IgD-negative memory B cell (primary cell): Measurements from ENCODE around the gene COL6A2. TPM values are rescaled to one million over a fixed set of nuclear protein-coding genes. Genes with fewer than 3 reads are reported as not detected.
A peak's percentile ranks its signal among the peaks of the same experiment; 100 is the strongest.
"Not testable (repeated sequence)": the region's sequence is repeated elsewhere in the genome, so short reads cannot be mapped to it uniquely, and the experiment has no call there.

ENCODE experiments used
- H3K27ac Mint-ChIP-seq, 3 donors: one replicate each; pipeline ENCODE4 v1.8.0; 2020 to 2022; ENCODE audit warnings: mild to moderate bottlenecking in 3 of 3, mixed read lengths in 3 of 3, moderate library complexity in 1 of 3
- H3K27me3 Mint-ChIP-seq: one replicate; pipeline ENCODE4 v1.8.0; 2021; ENCODE audit warnings: mixed read lengths
- H3K36me3 Mint-ChIP-seq: one replicate; pipeline ENCODE4 v1.8.0; 2020; ENCODE audit warnings: mild to moderate bottlenecking, mixed read lengths
- H3K4me1 Mint-ChIP-seq, 3 donors: one replicate each; pipeline ENCODE4 v1.8.0; 2020 to 2022; ENCODE audit warnings: mixed read lengths in 3 of 3, mild to moderate bottlenecking in 1 of 3
- H3K4me3 Mint-ChIP-seq, 4 donors: one replicate each; pipeline ENCODE4 v1.8.0; 2020 to 2022; ENCODE audit warnings: mild to moderate bottlenecking in 4 of 4, mixed read lengths in 4 of 4, moderate library complexity in 3 of 4
- H3K9me3 Mint-ChIP-seq, 3 donors: one replicate each; pipeline ENCODE4 v1.8.0; 2020 to 2021; ENCODE audit warnings: mixed read lengths in 3 of 3, mild to moderate bottlenecking in 1 of 3
- polyA plus RNA-seq: library from polyadenylated mRNA; unstranded; fragments of 300-500 nt; fragmentation: Illumina TruSeq; gene quantifications from one replicate; pipeline ENCODE4 v1.2.3, GENCODE V29; 2021

Gene COL6A2
- polyA plus RNA-seq, 1 donor from 2014 or later = 0.14 TPM

DNA sequence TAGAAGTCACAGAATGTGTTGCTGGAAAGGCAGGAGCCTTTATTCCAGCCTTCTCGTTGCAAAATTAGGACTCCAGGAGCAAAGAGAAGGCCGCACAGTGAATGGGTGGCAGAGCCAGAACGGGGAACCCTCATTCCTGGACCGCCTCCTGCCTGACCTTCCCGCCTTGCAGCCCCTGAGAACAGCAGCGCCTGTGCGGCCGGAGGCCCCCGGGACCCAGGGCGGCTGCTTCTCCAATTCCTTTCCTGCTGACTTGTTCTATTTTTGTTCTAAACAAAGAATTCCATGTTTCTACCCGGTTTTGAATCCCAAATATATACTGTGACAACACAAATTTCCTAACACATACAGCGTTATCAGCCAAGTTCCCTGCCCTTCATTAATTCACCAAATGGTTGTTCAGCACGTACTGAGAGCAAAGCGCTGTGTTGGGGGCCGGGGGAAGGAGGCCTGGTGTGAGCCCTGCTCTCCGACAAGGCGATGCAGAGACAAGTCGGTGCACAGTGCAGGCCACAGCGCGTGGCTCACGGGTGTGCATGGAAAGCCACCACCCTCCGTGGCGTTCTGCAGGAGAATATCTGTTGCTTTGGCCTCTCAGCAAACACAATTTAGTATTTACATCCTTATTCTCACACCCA lies 31.9 kb upstream of the COL6A2 start:
- H3K27ac Mint-ChIP-seq = no peak overlapping the region
- H3K36me3 Mint-ChIP-seq = peaks cover 2% of the 10 kb centered on the region
- H3K4me3 Mint-ChIP-seq = no peak overlapping the region

DNA sequence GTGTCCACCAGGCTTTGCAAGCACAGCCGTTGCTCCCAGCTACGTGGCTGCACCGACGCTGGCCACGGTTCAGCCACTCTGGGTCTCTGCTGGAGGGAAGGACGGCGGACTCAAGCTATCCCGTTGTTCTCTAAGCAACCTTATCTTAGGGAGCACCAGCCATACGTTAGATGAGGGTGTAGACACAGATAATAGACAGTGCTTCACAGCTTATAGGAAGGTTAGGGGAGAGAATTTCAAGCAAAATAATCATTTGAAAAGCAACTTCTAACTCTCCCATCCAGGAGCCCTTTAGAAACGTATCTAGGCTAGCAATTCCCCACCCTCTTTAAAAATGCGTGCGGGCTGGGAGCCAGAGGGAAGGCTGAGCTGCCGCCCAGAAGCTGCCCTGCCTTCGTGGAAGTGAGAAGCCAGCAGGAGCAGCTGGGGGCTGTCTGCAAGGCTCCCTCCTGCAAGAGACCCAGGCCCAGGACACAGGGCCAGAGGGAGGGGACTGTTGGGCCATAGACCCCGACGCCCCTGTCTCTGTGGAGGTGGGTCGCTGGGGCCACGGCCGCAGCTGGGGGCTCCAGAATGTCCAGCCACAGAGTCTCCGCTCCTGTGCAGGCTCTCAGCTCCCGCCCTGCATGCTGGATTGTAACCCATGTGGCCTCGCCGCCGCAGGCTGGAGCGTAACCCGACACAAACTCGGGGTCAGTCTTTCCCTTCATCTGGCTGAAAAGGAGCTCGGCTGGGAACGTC lies 31.2 kb upstream of the COL6A2 start:
- Mint-ChIP-seq H3K4me1 (no peaks in the 10 kb centered on the region), H3K4me3 (no peak overlapping the region), H3K27me3 (peaks cover 26% of the 10 kb centered on the region), H3K9me3 (peaks cover 0 to 4% (median 0%) of the 10 kb centered on the region in 3 donors), H3K27ac (no peak overlapping the region), H3K36me3 (no peaks in the 10 kb centered on the region)

More for the DNA sequence above, 31.9 kb upstream of the COL6A2 start:
- Mint-ChIP-seq H3K9me3 (peaks cover 0 to 4% (median 0%) of the 10 kb centered on the region in 3 donors), H3K27me3 (peaks cover 28% of the 10 kb centered on the region), H3K4me1 (no peaks in the 10 kb centered on the region)

GRCh38 chr21:46067505-46068201 lies 30.3 kb upstream of the COL6A2 start:
- Mint-ChIP-seq H3K9me3 (no peaks in the 10 kb centered on the region), H3K36me3 (no peaks in the 10 kb centered on the region), H3K4me3 (peak overlapping the region in 1 of 4 donors; percentile 47), H3K27ac (no peak overlapping the region), H3K4me1 (no peaks in the 10 kb centered on the region), H3K27me3 (peaks cover 24% of the 10 kb centered on the region)

DNA sequence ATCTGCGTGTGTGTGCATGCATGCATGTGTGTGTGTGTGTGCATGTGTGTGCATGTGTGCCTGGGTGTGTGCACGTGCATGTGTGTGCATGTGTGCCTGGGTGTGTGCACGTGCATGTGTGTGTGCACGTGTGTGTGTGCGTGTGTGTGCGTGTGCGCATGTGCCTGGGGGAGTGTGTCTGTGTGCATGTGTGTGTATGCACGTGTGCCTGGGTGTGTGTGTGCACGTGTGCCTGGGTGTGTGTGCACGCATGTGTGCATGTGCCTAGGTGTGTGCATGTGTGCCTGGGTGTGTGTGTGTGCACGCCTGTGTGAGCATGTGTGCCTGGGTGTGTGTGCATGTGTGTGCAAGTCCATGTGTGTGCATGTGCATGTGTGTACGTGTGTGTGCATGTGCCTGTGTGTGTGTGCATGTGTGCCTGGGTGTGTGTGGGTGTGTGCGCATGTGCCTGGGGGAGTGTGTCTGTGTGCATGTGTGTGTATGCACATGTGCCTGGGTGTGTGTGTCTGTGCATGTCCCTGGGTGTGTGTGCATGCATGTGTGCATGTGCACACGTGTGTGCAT lies 29.3 kb upstream of the COL6A2 start:
- Mint-ChIP-seq H3K4me1 (no peaks in the 10 kb centered on the region), H3K27me3 (peaks cover 24% of the 10 kb centered on the region), H3K27ac (no peak overlapping the region), H3K9me3 (no peaks in the 10 kb centered on the region), H3K4me3 (no peak overlapping the region), H3K36me3 (no peaks in the 10 kb centered on the region)

GRCh38 chr21:46069166-46069565 lies 28.7 kb upstream of the COL6A2 start:
- H3K4me3 Mint-ChIP-seq = no peak overlapping the region
- H3K9me3 Mint-ChIP-seq = no peaks in the 10 kb centered on the region
- no peaks in the 10 kb centered on the region for H3K36me3 Mint-ChIP-seq
- H3K27me3 Mint-ChIP-seq = peaks cover 22% of the 10 kb centered on the region
- H3K4me1 Mint-ChIP-seq = no peaks in the 10 kb centered on the region
- no peak overlapping the region for H3K27ac Mint-ChIP-seq

DNA sequence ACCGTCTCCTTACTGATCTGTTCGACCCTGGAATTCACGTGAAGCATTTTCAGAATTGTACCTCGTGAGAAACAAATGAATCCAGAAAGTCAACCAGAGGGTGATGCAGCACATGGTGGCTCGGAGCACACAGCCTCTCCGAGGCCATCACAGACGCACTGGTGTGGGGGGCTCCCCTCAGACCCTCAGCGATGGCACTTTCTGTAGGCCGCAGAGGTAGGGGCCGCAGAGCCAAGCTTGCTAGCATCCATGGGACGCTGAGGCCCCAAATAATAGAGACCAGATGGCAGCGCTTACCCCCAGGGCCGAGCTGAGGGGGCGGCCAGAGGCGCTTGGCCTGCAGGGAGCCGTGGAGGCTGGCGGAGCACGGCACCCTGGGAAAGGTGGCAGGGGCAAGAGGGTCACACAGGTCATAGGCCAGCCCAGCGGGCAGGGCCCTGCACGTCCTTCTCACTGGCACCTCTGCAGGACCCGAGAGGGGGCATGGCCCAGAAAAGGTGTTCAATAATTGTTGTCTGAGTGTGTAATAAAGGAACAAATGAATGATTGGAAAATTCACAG lies 28.1 kb upstream of the COL6A2 start:
- Mint-ChIP-seq H3K4me1 (no peaks in the 10 kb centered on the region), H3K9me3 (no peaks in the 10 kb centered on the region), H3K27me3 (peaks cover 18% of the 10 kb centered on the region), H3K4me3 (no peak overlapping the region), H3K36me3 (no peaks in the 10 kb centered on the region), H3K27ac (no peak overlapping the region)

- H3K36me3 Mint-ChIP-seq = no peaks in the 10 kb centered on the region
- H3K4me3 Mint-ChIP-seq = no peak overlapping the region
- H3K27me3 Mint-ChIP-seq = peaks cover 9% of the 10 kb centered on the region
- H3K9me3 Mint-ChIP-seq = peaks cover 0 to 2% (median under 1%) of the 10 kb centered on the region in 3 donors
- no peak overlapping the region for H3K27ac Mint-ChIP-seq
- no peaks in the 10 kb centered on the region for H3K4me1 Mint-ChIP-seq
These were observed 26.8 kb upstream of the COL6A2 start for GRCh38 chr21:46071082-46071481.

DNA sequence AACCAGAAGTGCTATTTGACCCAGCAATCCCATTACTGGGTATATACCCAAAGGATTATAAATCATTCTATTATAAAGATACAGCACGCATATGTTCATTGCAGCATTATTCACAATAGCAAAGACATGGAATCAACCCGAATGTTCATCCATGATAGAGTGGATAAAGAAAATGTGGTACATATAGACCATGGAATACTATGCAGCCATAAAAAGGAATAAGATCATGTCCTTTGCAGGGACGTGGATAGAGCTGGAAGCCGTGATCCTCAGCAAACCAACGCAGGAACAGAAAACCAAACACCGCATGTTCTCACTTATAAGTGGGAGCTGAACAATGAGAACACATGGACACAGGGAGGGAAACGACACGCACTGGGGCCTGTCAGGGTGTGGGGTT lies 21.2 kb upstream of the COL6A2 start:
- not testable (repeated sequence) for H3K9me3 Mint-ChIP-seq, H3K27ac Mint-ChIP-seq, H3K27me3 Mint-ChIP-seq, H3K4me1 Mint-ChIP-seq, H3K4me3 Mint-ChIP-seq, H3K36me3 Mint-ChIP-seq

DNA sequence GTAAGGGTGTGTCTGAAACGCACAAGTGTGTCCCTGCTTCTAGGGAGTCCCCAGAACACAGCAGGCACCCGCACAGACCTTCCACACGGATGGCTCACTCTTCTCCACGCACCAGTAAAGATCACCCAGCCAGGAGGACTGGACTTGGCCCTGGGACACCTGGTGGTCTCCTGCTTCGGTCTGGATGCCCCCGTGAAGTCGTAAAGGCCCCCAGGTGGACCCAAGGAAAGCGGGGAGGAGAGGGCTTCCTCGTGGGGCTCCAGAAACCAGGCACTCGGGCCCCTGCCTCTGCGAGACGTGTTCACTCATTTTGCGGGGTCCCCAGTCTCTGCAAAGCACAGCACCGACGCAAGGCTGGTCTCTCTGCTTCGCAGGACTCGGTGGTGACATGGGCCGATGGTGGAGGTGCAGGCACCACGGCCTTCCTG lies 20.2 kb upstream of the COL6A2 start:
- no peak overlapping the region for H3K4me3 Mint-ChIP-seq
- peaks cover 0 to 4% (median 4%) of the 10 kb centered on the region in 3 donors for H3K9me3 Mint-ChIP-seq
- H3K36me3 Mint-ChIP-seq = peaks cover 2% of the 10 kb centered on the region
- H3K27me3 Mint-ChIP-seq = peaks cover 4% of the 10 kb centered on the region
- H3K27ac Mint-ChIP-seq = no peak overlapping the region
- no peaks in the 10 kb centered on the region for H3K4me1 Mint-ChIP-seq

DNA sequence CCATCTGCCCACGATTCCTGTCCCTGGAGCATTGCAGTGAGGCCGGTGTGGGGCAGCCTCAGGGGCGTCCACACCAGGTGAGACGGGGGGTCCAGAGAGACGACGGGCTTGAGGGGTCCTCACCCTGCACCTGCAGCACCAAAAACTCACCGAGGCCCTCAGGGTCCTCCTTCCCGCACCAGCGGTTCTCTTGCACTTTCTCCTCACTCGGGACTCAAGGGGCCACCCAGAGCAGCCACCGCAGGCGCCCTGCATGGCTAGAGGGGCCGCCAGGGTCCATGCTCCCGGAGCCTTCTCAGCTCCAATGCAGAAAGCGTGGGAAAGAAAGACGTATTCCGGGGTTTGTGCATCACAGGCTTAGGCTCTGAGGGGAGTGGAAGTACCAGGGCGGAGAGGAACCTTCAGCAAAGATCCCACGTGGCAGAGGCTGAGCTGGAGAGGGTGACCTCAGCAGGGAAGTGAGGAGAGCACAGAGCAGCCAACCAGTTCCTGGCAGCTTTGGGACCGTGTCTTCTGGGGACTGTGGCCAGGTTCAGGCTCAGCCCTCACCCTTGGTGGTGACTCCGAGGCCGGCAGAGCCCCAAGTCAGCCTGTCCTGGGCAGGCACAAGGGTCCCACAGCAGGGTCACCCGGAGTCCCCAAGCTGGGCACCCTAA lies 19.5 kb upstream of the COL6A2 start:
- Mint-ChIP-seq H3K27ac (no peak overlapping the region), H3K36me3 (peaks cover 2% of the 10 kb centered on the region), H3K27me3 (peaks cover 4% of the 10 kb centered on the region), H3K9me3 (peaks cover 0 to 4% (median 4%) of the 10 kb centered on the region in 3 donors), H3K4me1 (no peaks in the 10 kb centered on the region), H3K4me3 (no peak overlapping the region)

DNA sequence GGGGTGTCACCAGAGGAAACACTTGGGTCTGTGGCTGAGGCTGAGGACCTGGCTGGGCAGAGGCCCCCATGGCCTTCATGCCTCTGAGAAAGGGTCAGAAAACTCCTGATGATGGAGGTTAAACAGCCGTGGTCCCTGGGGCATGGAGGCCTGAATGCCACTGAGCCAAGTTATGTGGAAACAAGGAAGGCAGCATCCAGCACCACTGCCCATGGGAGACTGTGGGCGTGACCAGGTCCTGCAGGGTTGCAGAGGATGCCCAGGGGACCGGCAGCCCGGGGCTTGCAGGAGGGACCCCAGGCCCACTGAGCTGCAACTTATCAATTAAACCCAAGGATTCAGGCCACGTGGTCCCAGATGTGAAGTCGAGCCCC lies 18.9 kb upstream of the COL6A2 start:
- Mint-ChIP-seq H3K27ac (no peak overlapping the region), H3K36me3 (peaks cover 2% of the 10 kb centered on the region), H3K9me3 (peaks cover 0 to 4% (median 4%) of the 10 kb centered on the region in 3 donors), H3K27me3 (peaks cover 4% of the 10 kb centered on the region), H3K4me1 (no peaks in the 10 kb centered on the region), H3K4me3 (no peak overlapping the region)

DNA sequence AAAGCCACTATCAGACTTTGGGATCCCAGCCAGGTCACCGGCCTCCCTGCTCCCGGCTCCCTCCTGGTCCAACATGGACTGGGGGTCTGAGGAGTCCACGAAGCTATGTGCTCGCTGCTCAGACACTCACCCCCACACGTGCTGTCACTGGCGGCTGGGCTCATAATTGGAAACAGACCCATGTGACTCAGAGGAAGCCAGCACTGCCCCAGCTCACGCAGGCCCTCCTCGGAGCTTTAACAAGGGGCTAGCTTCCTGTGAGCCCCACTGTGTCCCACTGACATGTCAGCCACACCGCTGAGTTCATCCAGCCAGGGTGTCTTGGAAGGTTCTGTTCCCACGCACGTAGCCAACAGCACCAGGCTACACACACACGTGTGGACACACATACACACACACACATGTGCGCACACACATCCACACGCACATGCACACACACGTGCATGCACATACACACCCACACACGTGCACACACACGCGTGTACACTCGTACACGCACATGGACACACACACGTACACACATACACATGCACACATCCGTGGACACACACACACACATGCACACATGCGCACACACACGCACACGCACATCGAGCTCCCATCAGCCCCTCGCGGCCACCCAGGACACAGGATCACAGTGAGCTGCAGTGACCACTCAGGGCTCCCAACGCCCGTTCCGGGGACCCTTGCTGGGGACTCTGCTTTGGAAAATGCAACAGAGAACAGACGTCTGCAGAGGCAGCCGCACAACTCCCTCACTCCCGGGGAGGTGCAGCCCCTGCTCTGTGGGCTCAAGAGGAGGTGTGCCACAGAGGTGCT lies 18.4 kb upstream of the COL6A2 start:
- Mint-ChIP-seq H3K27me3 (peaks cover 4% of the 10 kb centered on the region), H3K36me3 (peaks cover 2% of the 10 kb centered on the region), H3K4me3 (no peak overlapping the region), H3K27ac (no peak overlapping the region), H3K9me3 (peaks cover 0 to 4% (median 4%) of the 10 kb centered on the region in 3 donors), H3K4me1 (no peaks in the 10 kb centered on the region)

DNA sequence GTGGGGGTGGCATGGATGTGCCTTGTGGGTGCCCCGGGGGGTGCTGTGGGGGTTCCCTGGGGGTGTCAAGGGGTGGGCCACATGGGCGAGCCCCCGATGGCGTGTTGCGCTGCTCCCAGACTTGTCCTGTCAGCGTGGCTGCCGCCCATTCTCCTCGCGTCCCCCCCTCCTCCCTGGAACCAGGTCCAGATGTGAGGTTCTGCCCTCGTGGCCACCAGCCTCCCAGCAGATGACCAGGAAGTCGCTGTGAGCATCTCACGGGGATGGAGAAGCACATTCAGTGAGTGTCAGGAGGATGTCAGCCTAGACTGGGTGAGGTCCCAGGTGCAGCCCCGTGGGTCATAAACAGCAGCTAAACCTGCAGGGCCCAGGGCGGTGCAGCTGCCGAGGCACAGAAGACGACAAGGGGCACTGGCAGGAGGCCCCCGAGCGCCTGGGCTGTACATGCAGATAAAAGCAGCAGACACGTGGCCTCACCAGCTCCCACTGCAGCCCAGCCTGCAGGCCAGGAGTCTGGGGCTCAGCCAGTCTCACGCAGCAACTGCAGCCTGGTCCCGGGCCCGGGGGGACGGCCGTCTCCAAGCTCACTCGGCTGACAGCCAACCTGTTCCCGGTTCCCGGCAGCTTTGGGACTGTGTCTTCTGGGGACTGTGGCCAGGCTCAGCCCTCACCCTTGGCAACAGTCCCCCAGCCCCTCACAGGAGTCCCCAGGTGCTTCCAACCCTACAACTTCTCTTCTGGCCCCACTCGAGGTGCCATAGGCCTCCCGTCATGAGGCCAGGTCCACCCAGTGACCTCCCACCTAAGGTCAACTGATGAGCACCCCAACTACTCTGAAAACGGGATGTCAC lies 17.5 kb upstream of the COL6A2 start:
- Mint-ChIP-seq H3K4me1 (no peaks in the 10 kb centered on the region), H3K9me3 (peaks cover 0 to 4% (median 4%) of the 10 kb centered on the region in 3 donors), H3K4me3 (no peak overlapping the region), H3K36me3 (peaks cover 2% of the 10 kb centered on the region), H3K27ac (no peak overlapping the region), H3K27me3 (peaks cover 2% of the 10 kb centered on the region)
